ENCODE data around the gene PHYKPL. TPM values are rescaled to one million over a fixed set of nuclear protein-coding genes. Genes with fewer than 3 reads are reported as not detected.

Gene PHYKPL
- total RNA-seq, 1 donor from 2014 or later = 89.3 TPM

DNA sequence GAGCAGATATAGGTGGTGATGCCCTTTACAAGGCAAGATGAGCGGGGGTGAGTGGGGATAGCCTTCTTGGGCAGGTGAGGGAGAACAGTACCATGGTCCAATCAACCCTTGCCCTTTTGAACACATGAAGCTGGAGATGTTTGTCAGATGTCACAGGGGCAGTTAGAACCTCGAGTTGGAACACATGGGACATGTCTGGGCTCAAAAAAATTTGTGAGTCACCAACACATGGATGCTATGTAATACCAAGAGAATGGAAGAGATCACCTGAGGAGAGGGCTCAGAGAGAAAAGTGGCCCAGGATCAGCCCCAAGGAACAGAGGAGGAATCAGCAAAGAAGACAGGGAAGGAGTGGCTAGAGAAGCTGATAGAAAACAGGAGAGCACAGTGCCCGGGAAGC, 4.7 kb downstream of the PHYKPL start:
- DNase-seq (ENCODE audit: low spot score in 2 of 2) = no peak
- H3K4me1 ChIP-seq = peaks cover 10 to 18% of the 10 kb centered on the region in 2 donors
- H3K27ac ChIP-seq = no peak overlapping the region
- H3K27me3 ChIP-seq = no peaks in the 10 kb centered on the region
- intact Hi-C loops (cut with DNase I) = no loop called here
- no peaks in the 10 kb centered on the region for H3K9me3 ChIP-seq
- peaks cover 20 to 46% of the 10 kb centered on the region in 2 donors for H3K36me3 ChIP-seq
- TF ChIP-seq CTCF (IDR thresholded peaks at IDR 0.05) = no peak
- H3K4me3 ChIP-seq = no peak overlapping the region

GRCh38 chr5:178227138-178227659, 5.4 kb downstream of the PHYKPL start:
- H3K27me3 ChIP-seq = no peaks in the 10 kb centered on the region
- H3K9me3 ChIP-seq = no peaks in the 10 kb centered on the region
- H3K4me1 ChIP-seq = peaks cover 10 to 16% of the 10 kb centered on the region in 2 donors
- intact Hi-C loops (cut with DNase I) = no loop called here
- no peak for DNase-seq (ENCODE audit: low spot score in 2 of 2)
- peaks cover 20 to 51% of the 10 kb centered on the region in 2 donors for H3K36me3 ChIP-seq
- H3K4me3 ChIP-seq = no peak overlapping the region
- no peak for TF ChIP-seq CTCF (IDR thresholded peaks at IDR 0.05)
- no peak overlapping the region for H3K27ac ChIP-seq

GRCh38 chr5:178225174-178225573, 7.4 kb downstream of the PHYKPL start:
- TF ChIP-seq CTCF (IDR thresholded peaks at IDR 0.05) = no peak
- Histone ChIP-seq H3K9me3 (no peaks in the 10 kb centered on the region), H3K4me1 (no peaks in the 10 kb centered on the region), H3K4me3 (no peak overlapping the region), H3K36me3 (peaks cover 20 to 50% of the 10 kb centered on the region in 2 donors), H3K27ac (no peak overlapping the region), H3K27me3 (no peaks in the 10 kb centered on the region)
- intact Hi-C loops (cut with DNase I) = no loop called here
- DNase-seq (ENCODE audit: low spot score in 2 of 2) = no peak

- intact Hi-C loops (cut with DNase I) = no loop called here
- Histone ChIP-seq H3K36me3 (peaks cover 16 to 44% of the 10 kb centered on the region in 2 donors), H3K27me3 (no peaks in the 10 kb centered on the region), H3K4me1 (no peaks in the 10 kb centered on the region), H3K4me3 (no peak overlapping the region), H3K27ac (no peak overlapping the region), H3K9me3 (no peaks in the 10 kb centered on the region)
- DNase-seq (ENCODE audit: low spot score in 2 of 2) = no peak
- no peak for TF ChIP-seq CTCF (IDR thresholded peaks at IDR 0.05)
Observed at GRCh38 chr5:178224403-178224802, 8.2 kb downstream of the PHYKPL start.

DNA sequence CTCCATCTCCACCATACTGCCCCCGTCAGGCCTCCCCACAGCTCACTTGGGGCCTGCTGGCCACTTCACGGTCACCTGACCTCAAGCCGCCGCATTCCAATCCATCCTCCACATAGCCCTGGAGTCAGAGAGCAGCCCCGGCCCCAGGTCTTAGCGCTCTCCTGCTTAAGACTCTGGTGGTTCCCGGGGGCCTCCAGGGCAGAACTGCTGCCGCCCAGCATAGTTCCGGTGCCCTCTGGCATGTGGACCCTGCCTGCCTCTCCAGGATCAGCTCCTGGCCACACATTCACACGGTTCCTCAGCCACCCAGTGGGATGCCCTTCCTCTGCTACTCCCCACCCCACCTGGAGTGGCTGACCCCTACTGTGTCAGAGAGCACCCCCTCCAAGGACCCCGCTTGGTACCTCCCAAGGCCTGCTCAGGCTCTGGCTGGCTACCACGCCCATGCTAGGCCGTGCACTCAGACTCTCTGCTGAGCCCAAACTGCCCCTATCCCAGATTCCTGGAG, 8.7 kb downstream of the PHYKPL start:
- Histone ChIP-seq H3K27ac (no peak overlapping the region), H3K4me3 (no peak overlapping the region), H3K27me3 (no peaks in the 10 kb centered on the region), H3K4me1 (no peaks in the 10 kb centered on the region), H3K36me3 (peaks cover 16 to 42% of the 10 kb centered on the region in 2 donors), H3K9me3 (no peaks in the 10 kb centered on the region)
- no peak for DNase-seq (ENCODE audit: low spot score in 2 of 2)
- no peak for TF ChIP-seq CTCF (IDR thresholded peaks at IDR 0.05)
- intact Hi-C loops (cut with DNase I) = no loop called here
